HG03575 (cell line): Measurements from ENCODE around the gene SH2B2.

Experiments
- ATAC-seq: cut with Tn5 transposase; IDR thresholded peaks from one replicate; pipeline ENCODE4 v1.9.1; 2021; ENCODE audit not compliant: unreplicated experiment, insufficient number of reproducible peaks, low FRiP score; ENCODE audit errors: extremely low read depth

The SH2B2 gene

DNA sequence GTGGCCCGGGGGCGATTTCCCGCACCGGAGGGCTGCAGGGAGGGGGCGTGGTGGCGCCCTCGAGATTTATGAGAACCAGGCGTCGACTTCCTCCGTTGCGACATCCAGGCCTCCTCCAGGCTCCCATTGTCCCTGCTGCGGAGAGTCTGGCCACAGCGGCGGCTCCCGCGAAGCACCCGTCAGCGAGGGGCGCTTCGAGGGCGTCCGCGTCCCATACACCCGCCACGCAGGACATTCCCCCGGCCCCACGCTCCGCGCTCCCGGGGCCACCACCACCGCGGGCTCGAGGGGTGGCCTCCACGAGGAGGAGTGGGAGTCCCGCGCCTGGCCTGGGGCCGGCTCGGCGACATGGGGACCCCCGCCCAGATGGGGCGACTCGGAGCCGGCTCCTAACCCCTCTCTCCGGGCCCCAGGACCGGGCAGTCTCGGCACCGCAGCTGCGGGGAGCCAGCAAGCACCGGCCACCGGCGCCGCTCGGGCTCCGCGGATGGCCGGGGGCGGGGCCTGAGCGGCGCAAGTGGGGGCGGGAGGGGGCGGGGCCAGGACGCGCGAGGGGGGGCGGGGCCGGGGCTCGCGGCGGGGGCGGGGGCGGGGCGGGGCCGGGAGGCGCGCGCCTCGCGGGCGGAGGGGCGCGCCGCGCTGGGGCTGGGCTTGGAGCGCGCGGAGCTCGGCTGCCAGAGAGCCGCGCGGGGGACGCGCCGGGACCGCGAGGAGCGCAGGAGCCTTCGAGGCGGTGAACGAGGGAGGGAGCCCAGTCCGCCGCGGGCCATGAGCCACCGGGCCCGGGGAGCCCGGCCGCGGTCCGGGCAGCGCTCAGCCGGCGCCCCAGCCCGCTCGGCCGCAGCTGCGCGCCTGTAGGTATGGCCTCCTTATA is at the start of gene SH2B2:
Gene SH2B2, plus strand, starts transcription at position 632 of the 874 bp plus-strand sequence. CDS start 13,683 bp downstream, outside the sequence.
- no peak for ATAC-seq

DNA sequence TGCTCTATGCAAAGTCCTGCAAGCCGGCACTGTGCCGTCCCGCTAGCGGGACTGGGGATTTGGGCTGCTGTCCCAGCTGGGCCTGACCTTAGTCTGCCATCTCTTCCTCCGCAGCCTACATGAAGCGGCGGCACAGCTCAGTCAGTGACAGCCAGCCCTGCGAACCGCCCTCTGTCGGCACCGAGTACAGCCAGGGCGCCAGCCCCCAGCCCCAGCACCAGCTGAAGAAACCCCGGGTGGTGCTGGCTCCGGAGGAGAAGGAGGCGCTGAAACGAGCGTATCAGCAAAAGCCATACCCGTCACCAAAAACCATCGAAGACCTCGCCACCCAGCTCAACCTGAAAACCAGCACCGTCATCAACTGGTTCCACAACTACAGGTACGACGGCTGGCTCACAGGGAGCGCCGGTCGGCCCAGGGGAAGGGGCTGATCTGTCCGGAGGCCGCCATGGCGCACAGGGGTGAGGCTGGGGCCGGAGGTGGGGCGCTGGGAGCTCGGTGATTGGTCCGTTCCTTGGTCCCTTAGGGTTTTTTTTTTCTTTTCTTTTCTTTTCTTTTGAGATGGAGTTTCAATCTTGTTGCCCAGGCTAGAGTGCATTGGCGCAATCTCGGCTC is 47.4 kb upstream of the SH2B2 start:
- ATAC-seq: no peak

DNA sequence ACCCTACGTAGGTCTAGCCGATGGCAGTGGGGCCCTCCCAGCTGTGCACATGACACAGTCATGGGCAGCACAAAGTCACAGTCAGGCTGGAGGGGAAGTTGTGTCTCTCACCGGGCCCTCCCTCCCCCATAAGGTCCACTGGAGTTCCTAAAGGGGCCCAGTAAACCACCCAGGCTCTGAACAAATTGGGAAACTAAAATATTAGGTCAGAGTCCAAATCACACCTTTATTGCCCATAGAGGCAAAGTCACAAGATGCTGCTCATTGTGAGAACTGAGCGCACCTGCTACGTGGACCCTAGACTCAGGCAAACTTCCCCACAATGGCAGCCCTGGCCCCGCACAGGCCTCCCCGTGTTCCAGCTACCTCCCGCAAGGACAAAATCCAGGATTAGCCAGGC is 45.2 kb upstream of the SH2B2 start:
- no peak for ATAC-seq

DNA sequence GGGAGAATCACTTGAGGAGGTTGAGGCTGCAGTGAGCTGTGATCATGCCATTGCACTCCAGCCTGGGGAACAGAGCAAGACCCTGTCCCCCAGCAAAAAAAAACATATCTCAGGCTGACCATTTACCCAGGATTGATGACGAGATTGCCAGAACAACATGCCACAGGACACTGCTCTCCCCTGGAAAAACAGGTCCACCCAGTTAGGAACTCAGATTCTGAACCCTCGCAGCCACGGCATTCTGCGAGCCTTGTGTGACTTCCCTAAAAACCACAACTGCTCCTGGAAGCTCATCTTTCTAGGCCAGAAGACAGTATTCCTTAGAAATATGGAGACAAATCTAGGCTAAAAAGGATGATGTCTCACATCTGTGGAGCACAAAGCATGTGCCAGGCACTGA is 42.1 kb upstream of the SH2B2 start:
- no peak for ATAC-seq

DNA sequence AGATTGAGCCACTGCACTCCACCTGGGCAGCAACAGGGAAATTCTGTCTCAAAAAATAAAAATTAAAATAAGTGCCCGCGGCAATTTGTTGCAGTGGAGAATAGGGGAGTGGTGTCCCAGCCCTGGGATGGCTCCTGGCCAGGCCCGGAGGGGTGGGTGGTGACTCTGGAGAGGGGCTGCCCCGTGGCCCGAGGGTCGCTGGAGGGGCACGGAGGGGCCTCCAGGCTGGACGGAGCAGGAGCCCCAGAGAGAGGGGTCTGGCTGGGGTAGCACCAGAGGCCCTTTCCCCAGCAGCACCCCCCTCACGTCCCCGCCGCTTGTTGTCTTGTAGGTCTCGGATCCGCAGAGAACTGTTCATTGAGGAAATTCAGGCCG is 38.6 kb upstream of the SH2B2 start:
- no peak for ATAC-seq

DNA sequence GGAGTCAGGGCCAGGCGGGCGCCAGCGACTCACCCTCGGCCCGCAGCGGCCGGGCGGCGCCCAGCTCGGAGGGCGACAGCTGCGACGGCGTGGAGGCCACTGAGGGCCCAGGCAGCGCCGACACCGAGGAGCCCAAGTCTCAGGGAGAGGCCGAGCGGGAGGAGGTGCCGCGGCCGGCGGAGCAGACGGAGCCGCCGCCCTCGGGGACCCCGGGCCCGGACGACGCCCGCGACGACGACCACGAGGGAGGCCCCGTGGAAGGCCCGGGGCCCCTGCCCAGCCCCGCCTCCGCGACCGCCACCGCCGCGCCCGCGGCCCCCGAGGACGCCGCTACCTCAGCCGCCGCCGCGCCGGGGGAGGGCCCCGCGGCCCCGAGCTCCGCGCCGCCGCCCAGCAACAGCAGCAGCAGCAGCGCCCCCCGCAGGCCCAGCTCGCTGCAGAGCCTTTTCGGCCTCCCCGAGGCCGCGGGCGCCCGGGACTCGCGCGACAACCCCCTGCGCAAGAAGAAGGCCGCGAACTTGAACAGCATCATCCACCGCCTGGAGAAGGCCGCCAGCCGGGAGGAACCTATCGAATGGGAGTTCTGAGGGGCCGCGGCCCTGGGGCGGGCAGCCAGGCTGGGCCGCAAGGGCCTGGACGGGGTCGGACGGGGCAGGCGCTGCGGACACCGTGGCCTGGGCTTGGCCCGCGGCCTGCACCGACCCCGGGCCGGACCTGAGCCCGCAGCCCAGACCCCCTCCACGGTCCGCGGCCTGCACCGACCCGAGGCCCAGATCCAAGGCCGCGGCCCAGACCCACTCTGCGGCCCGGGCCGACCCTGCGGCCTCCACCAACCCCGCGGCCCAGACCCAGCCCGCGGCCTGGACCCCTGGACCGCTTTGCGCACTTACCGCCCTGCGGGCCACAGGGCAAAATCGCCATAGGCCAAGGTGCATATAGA is 37.9 kb upstream of the SH2B2 start:
- ATAC-seq: no peak

DNA sequence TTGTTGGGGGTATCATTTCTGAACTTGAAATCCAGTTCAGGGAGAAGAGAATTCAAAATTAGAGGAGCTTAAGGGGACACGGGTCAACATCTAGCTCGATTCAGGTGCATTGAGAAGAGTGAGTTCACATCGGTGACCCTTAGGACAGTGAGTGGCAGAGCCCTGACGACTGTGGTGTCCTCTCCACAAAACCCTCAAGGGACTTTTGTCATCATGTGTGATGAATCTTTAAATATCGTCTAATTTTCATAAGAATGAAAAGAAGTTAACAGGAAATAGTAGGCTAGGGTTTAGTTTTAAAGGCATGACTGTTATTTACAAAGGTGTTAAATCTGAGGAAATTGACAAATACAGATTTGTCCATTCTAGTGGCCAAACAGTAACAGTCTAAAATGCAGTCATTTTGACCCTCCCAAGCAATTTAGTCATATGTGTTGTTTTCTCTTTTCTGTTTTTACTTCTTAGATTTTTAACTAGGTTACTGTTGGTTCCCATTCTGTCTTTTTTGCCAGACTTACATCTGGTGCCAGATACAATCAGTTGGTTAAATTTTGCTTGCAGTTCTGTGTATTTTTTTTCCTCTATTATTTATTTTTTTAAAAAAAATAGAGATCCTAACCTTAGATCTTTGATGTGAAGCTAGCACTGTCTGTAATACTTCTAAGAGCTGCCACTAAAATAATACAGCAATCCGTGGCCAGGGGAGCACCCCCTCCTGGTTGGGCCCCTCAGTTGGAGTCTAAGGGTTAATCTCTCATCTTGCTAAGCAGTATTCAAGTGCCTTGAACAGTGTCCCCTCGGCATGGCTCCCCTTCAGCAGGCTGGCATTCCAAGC is 34.9 kb upstream of the SH2B2 start:
- no peak for ATAC-seq

DNA sequence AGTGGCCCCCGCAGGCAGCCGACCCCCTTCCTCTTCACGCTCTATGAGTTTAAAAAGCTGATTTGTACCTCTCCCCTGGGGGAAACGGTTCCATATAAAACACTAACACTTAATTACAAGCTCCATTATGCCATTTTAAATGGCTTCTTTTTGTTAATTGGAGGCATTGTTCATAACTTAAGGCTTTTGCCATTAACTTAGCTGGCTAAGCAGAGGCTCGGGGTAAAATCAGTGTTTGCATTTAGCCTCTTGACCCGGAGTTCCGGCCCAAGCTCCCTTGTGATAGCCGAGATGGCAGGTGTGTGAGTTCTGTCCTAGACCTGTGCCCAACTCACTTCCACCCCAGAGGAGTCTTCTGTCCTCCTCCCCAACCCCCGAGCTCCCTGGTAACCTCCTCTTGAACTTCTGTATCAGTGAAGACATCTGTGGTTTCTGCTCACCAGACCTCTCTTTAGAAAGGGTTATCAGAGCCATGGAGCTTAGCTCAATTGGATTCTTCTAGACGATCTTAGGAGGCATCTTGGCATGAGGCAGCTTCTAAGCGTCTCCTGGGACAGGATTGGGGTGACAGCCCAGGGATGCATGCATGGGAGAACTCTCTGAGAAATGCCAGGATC is 34.2 kb upstream of the SH2B2 start:
- ATAC-seq: no peak

DNA sequence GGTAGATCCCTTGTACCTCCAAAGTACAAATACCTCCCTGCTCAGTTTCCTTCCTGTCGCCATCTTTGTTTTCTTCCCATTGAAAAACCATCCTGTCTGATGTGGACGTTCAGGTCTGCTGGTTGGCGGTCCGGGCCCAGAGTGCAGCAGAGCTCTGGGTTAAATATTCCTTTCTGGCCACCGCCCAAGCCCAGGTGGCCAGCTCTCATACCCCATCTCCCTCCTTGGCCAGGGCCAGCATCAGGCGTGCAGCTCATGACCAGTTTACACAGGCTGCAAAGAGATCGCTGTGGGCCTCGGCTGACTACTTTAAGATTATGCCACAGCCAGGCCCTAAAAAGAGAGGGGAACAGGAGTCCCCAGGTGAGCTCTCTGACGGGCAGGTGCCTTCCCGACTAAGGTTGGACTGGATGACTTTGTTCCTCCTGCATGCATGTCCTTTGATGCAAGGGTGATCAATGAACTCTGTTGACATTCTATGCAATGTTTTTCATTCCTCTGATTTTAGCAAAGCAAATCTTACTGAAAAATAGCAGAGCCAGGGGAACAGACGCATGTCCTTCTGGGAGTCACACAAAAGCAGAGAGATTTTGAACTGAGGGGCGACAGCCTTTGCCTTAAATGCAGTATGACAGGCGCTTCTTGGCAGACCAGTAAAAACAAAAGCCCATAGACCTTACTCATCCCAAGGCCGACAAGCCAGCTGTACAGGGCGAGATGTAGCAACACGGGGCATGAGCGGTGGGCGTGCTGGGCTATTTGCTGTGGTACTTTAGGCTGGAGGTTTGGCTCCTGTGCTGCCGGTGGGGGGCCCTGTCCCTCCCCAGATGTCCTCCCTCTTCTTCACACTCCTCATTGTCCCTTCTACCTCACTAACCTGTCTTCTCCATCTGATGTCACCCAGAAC is 33.3 kb upstream of the SH2B2 start:
- no peak for ATAC-seq

DNA sequence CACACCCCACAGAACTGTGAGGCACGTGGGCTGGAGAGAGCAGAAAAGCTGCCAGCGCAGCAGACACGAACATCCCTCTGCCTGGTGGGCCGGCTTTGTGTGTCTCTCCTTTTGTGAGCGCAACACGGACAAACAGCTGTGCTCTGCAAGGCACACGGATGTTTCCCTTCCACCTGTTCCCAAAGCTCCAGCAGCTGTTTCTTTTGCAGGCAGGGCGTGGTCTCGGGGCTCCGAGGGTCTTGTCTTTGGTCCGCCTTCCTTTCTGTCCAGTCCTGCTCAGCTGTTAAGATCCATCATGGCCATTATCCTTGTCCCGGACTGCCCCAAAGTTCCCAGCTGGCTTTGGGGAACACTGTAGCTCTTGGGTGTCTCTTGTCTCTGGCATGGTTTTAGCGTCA is 32.7 kb upstream of the SH2B2 start:
- ATAC-seq: no peak

DNA sequence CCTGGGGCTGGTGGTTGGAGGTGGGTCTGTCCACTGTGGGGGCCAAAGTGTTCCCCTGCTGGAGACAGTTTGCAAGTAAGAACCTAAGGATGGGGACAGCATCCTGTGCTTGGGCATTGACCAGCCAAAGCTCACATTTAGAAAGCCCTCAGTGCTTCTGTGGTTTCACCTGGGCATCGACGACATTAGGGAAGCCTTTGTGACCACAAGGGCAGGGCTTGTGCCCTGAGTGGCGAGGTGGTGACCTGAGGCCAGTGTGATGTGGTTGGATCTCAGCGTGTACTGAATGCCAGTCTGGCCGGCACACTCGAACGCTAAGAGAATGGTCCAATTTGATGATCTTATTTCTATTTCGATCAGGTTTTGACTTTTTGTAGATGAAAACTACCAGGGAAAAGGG is 32.1 kb upstream of the SH2B2 start:
- ATAC-seq: no peak

DNA sequence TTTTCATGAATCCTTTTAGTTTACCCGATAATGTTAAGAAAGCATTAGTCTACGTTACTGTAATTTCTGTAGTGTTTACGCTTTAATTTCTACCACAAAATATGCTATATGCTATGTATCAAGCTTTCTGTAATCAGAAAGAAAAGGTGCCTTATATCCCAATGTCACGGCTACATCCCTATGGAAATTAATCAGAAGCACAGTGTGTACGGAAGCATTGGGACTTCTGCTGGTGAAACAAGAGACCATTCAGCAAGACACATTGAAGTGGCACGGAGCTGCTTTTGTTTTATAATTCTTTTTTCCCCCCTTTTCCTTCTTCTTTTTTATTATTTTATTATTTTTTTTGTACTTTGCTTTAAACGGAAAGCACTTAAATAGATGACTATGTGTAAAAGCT is 31.2 kb upstream of the SH2B2 start:
- ATAC-seq: no peak

DNA sequence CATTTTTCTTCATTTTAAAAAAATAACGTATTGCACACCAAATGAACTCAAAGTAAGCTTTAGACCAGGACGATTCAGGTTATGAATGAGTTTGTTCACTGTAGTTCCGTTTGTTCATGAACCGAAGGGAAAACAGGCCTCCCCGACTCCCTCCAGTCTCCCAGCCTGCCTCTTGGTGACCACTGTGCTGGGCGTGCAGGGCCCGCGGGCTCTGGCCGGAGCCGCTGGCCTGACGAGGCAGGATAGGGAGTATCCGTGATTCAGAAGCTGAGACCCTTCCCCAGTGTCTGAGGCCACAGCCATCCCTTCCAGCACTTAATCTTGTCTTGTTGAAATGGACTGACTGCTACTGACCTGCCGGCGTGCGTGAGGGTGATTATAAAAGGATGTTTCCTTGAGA is 30.8 kb upstream of the SH2B2 start:
- ATAC-seq: no peak

DNA sequence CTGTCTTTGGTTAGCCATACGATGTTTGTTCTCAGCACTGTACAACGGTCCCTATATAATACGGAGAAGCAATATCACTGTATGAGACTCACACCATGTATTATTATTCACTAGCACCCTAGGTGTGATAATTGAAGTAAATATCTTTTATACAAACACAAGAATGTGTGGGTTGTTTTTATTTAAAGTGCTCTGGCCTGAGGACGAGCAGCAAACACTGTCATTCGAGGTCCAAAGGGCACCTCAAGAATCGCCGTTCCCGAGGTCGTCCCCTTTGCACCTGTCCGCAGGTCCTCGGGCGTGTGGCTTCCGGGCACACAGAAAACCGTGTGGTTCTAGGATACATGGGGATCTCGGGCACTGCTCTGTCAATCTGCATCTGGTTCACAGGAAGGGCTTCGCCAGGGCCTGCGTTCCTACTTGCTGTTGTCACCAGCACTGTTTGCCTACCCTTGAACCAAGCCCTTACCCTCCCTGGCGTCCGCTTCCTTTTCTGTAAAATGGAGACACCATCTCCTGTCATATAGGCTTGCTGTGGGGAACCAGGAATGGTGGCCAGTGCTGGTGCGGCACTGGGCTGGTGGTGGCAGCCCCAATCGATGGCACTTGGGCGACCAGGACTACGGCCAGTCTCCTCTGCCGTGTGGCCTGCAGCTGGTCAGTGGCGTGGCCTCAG is 28.5 kb upstream of the SH2B2 start:
- ATAC-seq: no peak

DNA sequence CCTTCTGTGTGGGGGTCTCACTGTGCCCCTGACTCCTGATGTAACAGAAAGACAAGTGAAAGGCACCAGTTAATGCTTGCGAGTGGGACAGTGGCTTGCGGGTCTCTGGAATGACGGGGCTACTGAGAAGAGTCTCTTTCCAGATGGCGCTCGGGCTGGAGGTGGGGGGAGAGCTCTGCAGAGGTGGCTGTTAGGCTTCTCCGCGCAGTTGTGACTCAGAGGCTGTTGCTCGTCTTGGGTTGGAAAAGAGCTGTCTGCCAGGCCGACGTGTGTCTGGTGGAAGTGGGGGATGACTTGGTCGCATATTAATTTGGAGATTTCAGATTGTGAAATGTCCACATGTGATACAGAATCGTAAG is 27.9 kb upstream of the SH2B2 start:
- no peak for ATAC-seq

DNA sequence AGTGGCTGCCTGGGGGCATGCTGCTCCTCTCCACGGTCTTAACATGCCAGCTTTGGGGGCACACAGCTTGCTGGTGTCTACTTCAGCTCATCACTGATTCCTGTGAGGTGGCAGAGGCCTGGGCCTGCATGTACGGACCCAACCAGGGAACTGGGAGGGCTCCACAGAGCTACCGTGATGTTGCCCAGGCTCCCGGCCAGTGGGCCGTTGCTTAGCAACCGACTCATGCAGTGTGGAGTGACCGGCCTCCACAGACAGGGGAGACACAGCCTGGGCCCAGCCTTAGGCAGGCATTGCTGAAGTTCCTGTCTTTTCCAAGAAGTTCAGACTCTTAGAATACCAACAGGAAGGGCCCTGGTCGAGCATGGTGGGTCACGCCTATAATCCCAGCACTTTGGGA is 25.8 kb upstream of the SH2B2 start:
- no peak for ATAC-seq

DNA sequence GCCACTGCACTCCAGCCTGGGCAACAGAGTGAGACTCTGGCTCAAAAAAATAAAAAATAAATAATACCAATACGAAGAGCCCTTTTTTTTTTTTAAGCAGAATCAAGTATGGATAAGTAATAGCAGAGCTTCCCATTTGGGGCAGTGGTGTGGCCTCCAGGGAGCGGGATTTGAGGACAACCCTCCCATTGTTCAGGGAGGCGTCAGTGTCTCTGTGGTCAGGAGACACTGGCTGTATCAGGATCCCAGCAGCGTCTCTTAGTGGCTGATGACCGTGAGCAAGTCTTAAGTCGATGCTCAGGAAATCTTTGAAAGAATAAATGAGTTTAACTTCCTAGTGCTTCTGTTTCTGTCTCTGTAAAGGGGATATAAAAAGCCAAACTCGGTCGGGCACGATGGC is 25.2 kb upstream of the SH2B2 start:
- ATAC-seq: no peak
